ENCODE measurements around the gene FMO5. TPM values are rescaled to one million over a fixed set of nuclear protein-coding genes. Genes with fewer than 3 reads are reported as not detected.
"Not testable (repeated sequence)": the region's sequence is repeated elsewhere in the genome, so short reads cannot be mapped to it uniquely, and the experiment has no call there.

The FMO5 gene
- polyA plus RNA-seq, 1 donor (not counting 4 experiments of a cell fraction or from before 2014, with no cell fraction given), result 0.31 TPM

DNA sequence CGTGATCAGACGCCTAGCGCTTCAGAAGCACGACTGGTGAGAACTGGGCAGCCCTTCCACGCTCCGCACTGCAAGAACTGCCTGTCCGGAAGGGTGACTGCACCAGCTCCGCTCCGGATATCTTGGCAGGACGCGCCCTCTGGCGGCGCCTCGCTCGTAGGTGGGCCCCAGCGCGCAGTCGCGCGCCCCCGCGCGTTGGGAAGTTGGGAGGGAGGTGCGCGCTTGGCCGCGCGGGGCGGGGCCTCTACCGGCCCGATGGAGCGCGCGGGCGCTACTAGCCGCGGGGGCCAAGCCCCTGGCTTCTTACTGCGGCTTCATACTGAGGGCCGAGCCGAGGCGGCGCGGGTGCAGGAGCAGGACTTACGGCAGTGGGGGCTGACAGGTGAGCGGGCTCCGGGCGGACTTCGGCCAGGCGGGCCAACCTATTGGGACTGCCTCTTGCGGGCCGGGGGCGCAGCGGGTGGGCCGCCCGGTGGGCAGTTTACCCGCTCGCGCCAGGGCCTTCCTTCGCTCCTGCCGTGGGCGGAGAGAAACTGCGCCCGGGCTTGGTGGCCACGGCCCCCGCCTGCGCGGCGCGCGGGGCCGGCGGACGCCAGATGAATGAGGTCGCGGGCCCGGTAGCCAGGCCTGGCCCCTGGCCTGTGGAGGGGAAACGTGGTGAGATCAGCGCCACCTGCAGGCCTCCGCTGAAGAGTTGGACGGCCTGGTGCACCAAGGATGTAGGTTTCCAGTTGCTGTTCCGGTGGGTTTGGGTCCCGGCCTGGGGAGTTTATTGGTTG is 17.5 kb upstream of the FMO5 start, which contains the start of gene CHD1L:
Gene CHD1L, plus strand, starts transcription at position 236 of the 779 bp plus-strand sequence. Its CDS starts 20 bp downstream, at position 256.
- H3K4me1 ChIP-seq (ENCODE audit: control insufficient read depth, extremely low read depth, insufficient read depth, low read length), result peaks cover 17% of the 10 kb centered on the region
- H3K4me2 ChIP-seq (ENCODE audit: control insufficient read depth, extremely low read depth, insufficient read depth, low read depth, low read length), result peak within 1 kb of the TSS; percentile 92
- peak within 1 kb of the TSS; percentile 80 for H3K27ac ChIP-seq (ENCODE audit: control insufficient read depth, insufficient read depth, low read length)
- peaks cover 6% of the 10 kb centered on the region for H4K20me1 ChIP-seq (ENCODE audit: control insufficient read depth, extremely low read depth, insufficient read depth, low read length)
- peak within 1 kb of the TSS; percentile 91 for H3K9ac ChIP-seq (ENCODE audit: control insufficient read depth, extremely low read depth, insufficient read depth, low read length)
- FAIRE-seq (no peak), DNase-seq (ENCODE audit: low read depth, low spot score) (peak; percentile 71)
- TF ChIP-seq EZH2 (IDR thresholded peaks at IDR 0.05; ENCODE audit: low read length), result no peak
- TF ChIP-seq, protein P1, sequence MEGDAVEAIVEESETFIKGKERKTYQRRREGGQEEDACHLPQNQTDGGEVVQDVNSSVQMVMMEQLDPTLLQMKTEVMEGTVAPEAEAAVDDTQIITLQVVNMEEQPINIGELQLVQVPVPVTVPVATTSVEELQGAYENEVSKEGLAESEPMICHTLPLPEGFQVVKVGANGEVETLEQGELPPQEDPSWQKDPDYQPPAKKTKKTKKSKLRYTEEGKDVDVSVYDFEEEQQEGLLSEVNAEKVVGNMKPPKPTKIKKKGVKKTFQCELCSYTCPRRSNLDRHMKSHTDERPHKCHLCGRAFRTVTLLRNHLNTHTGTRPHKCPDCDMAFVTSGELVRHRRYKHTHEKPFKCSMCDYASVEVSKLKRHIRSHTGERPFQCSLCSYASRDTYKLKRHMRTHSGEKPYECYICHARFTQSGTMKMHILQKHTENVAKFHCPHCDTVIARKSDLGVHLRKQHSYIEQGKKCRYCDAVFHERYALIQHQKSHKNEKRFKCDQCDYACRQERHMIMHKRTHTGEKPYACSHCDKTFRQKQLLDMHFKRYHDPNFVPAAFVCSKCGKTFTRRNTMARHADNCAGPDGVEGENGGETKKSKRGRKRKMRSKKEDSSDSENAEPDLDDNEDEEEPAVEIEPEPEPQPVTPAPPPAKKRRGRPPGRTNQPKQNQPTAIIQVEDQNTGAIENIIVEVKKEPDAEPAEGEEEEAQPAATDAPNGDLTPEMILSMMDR (optimal IDR thresholded peaks at IDR 0.05 in 1 of 3, IDR thresholded peaks at IDR 0.05 in 1 of 3, conservative IDR thresholded peaks at IDR 0.05 in 1 of 3; ENCODE audit: extremely low read depth in 1 of 3, insufficient read depth in 2 of 3, low read length in 3 of 3), result peak; percentile 76 to 96 (median 90)
- H3K27me3 ChIP-seq (ENCODE audit: control insufficient read depth, extremely low read depth, insufficient read depth, low read length), result no peaks in the 10 kb centered on the region
- peaks cover 2% of the 10 kb centered on the region for H3K9me1 ChIP-seq (ENCODE audit: control insufficient read depth, extremely low read depth, insufficient read depth, low read length)
- peak within 1 kb of the TSS; percentile 97 for H2AFZ ChIP-seq (ENCODE audit: control insufficient read depth, low read length)
- H3K79me2 ChIP-seq (ENCODE audit: control insufficient read depth, insufficient read depth, low read length), result peaks cover 49% of the 10 kb centered on the region
- peak within 1 kb of the TSS; percentile 81 to 93 (median 92) for H3K4me3 ChIP-seq (ENCODE audit: control insufficient read depth in 2 of 3, extremely low read depth in 1 of 3, insufficient read depth in 2 of 3, low read depth in 1 of 3, low read length in 3 of 3)
- no peaks in the 10 kb centered on the region for H3K9me3 ChIP-seq (ENCODE audit: control insufficient read depth, low read depth, low read length)
- H3K36me3 ChIP-seq (ENCODE audit: control insufficient read depth in 2 of 2, extremely low read depth in 1 of 2, insufficient read depth in 2 of 2, low read length in 2 of 2), result peaks cover 0 to 5% of the 10 kb centered on the region in 2 experiments
- dilution Hi-C loops (cut with MboI; ENCODE audit: extremely low pct_ligation_motif_present, low sequenced_read_pairs), result no loop called here

DNA sequence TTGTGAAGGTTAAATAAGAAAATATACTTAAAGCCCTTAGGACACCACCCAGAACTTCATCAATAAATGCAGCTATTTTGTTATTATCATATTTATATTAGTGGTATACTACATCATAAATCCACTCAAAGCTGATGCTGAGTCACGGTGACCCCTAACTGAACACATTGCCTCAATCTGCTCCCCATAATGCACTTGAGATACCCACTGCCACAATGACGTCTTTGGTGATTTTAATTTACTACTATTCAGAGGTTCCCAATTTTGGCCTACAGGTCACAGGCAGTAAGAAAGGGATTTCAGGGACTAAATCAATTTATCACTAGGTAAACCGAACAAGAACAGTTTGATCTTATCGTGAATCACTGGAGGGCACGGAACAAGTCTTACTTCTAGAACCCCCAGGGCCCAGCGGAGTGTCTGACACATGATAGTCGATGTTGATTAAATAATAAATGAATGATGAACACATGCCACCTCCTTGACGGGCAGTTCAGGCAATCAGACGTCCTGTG is 16.9 kb upstream of the FMO5 start:
- Histone ChIP-seq H3K4me1 (ENCODE audit: control insufficient read depth, extremely low read depth, insufficient read depth, low read length) (peaks cover 15% of the 10 kb centered on the region), H3K36me3 (ENCODE audit: control insufficient read depth in 2 of 2, extremely low read depth in 1 of 2, insufficient read depth in 2 of 2, low read length in 2 of 2) (peaks cover 0 to 5% of the 10 kb centered on the region in 2 experiments), H3K4me2 (ENCODE audit: control insufficient read depth, extremely low read depth, insufficient read depth, low read depth, low read length) (peak overlapping the region; percentile 92), H3K9me1 (ENCODE audit: control insufficient read depth, extremely low read depth, insufficient read depth, low read length) (peaks cover 2% of the 10 kb centered on the region), H2AFZ (ENCODE audit: control insufficient read depth, low read length) (peak overlapping the region; percentile 97), H3K27me3 (ENCODE audit: control insufficient read depth, extremely low read depth, insufficient read depth, low read length) (no peaks in the 10 kb centered on the region), H3K9ac (ENCODE audit: control insufficient read depth, extremely low read depth, insufficient read depth, low read length) (peak overlapping the region; percentile 91), H3K9me3 (ENCODE audit: control insufficient read depth, low read depth, low read length) (no peaks in the 10 kb centered on the region), H3K27ac (ENCODE audit: control insufficient read depth, insufficient read depth, low read length) (peak overlapping the region; percentile 80), H4K20me1 (ENCODE audit: control insufficient read depth, extremely low read depth, insufficient read depth, low read length) (peaks cover 6% of the 10 kb centered on the region), H3K4me3 (ENCODE audit: control insufficient read depth in 2 of 3, extremely low read depth in 1 of 3, insufficient read depth in 2 of 3, low read depth in 1 of 3, low read length in 3 of 3) (peak overlapping the region; percentile 61 to 92 (median 81)), H3K79me2 (ENCODE audit: control insufficient read depth, insufficient read depth, low read length) (peaks cover 42% of the 10 kb centered on the region)
- no peak for DNase-seq (ENCODE audit: low read depth, low spot score)
- FAIRE-seq, result no peak
- TF ChIP-seq, protein P1 (optimal IDR thresholded peaks at IDR 0.05 in 1 of 3, IDR thresholded peaks at IDR 0.05 in 1 of 3, conservative IDR thresholded peaks at IDR 0.05 in 1 of 3; ENCODE audit: extremely low read depth in 1 of 3, insufficient read depth in 2 of 3, low read length in 3 of 3), result no peak
- TF ChIP-seq EZH2 (IDR thresholded peaks at IDR 0.05; ENCODE audit: low read length), result no peak
- dilution Hi-C loops (cut with MboI; ENCODE audit: extremely low pct_ligation_motif_present, low sequenced_read_pairs), result no loop called here

DNA sequence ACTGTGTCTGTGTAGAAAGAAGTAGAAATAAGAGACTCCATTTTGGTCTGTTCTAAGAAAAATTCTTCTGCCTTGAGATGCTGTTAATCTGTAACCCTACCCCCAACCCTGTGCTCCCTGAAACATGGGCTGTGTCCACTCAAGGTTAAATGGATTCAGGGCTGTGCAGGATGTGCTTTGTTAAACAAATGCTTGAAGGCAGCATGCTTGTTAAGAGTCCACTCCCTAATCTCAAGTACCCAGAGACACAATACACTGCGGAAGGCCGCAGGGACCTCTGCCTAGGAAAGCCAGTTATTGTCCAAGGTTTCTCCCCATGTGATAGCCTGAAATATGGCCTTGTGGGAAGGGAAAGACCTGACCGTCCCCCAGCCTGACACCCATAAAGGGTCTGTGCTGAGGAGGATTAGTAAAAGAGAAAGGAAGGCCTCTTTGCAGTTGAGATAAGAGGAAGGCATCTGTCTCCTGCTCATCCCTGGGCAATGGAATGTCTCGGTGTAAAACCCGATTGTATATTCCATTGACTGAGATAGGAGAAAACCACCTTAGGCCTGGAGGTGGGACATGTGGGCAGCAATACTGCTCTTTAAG is 15.1 kb upstream of the FMO5 start:
- DNase-seq (ENCODE audit: low read depth, low spot score); H3K9me3 ChIP-seq (ENCODE audit: control insufficient read depth, low read depth, low read length); H2AFZ ChIP-seq (ENCODE audit: control insufficient read depth, low read length); H3K27me3 ChIP-seq (ENCODE audit: control insufficient read depth, extremely low read depth, insufficient read depth, low read length); H4K20me1 ChIP-seq (ENCODE audit: control insufficient read depth, extremely low read depth, insufficient read depth, low read length); H3K9me1 ChIP-seq (ENCODE audit: control insufficient read depth, extremely low read depth, insufficient read depth, low read length); H3K9ac ChIP-seq (ENCODE audit: control insufficient read depth, extremely low read depth, insufficient read depth, low read length); FAIRE-seq; H3K4me2 ChIP-seq (ENCODE audit: control insufficient read depth, extremely low read depth, insufficient read depth, low read depth, low read length); H3K36me3 ChIP-seq (ENCODE audit: control insufficient read depth in 2 of 2, extremely low read depth in 1 of 2, insufficient read depth in 2 of 2, low read length in 2 of 2); H3K27ac ChIP-seq (ENCODE audit: control insufficient read depth, insufficient read depth, low read length); dilution Hi-C loops (cut with MboI; ENCODE audit: extremely low pct_ligation_motif_present, low sequenced_read_pairs); H3K4me3 ChIP-seq (ENCODE audit: control insufficient read depth in 2 of 3, extremely low read depth in 1 of 3, insufficient read depth in 2 of 3, low read depth in 1 of 3, low read length in 3 of 3): not testable (repeated sequence)
- peaks cover 24% of the 10 kb centered on the region for H3K79me2 ChIP-seq (ENCODE audit: control insufficient read depth, insufficient read depth, low read length)
- peaks cover 16% of the 10 kb centered on the region for H3K4me1 ChIP-seq (ENCODE audit: control insufficient read depth, extremely low read depth, insufficient read depth, low read length)

Measured in keratinocyte (primary cell).